SU-DHL-6 (cell line): Measurements from ENCODE around the gene CARD14.

Experiments
- H2AFZ ChIP-seq: fragments of 200-600 bp; sonication (generic); 2 replicates; pipeline ENCODE4 v1.6.1; 2014; ENCODE audit warnings: low read depth, mild to moderate bottlenecking, moderate library complexity, mixed read lengths, antibody characterized with exemption, low read length; ENCODE audit not compliant: severe bottlenecking
- H3F3A ChIP-seq: fragments of 200-600 bp; shearing (Covaris generic); 2 replicates; pipeline ENCODE4 v1.6.0; 2016; ENCODE audit warnings: antibody characterized with exemption, mild to moderate bottlenecking; ENCODE audit not compliant: insufficient read depth
- H3K27ac ChIP-seq: fragments of 200-600 bp; sonication (generic); 2 replicates; pipeline ENCODE4 v1.5.1; 2016; ENCODE audit warnings: low read depth, mild to moderate bottlenecking, low read length, moderate library complexity, mixed read lengths
- H3K27me3 ChIP-seq: fragments of 200-600 bp; sonication (generic), shearing (Covaris generic); 2 replicates; pipeline ENCODE4 v1.6.0; 2014; ENCODE audit warnings: mild to moderate bottlenecking, low read length
- H3K36me3 ChIP-seq: fragments of 200-600 bp; sonication (generic); 2 replicates; pipeline ENCODE4 v1.6.1; 2014; ENCODE audit warnings: mild to moderate bottlenecking, low read length, mixed read lengths
- H3K4me2 ChIP-seq: fragments of 300-600, 200-600 bp; shearing (Covaris generic), sonication (generic); 2 replicates; pipeline ENCODE4 v1.6.0; 2014; ENCODE audit warnings: low read length, low read depth, mild to moderate bottlenecking; ENCODE audit not compliant: poor library complexity, severe bottlenecking
- H3K4me3 ChIP-seq: fragments of 200-600 bp; sonication (generic); 2 replicates; pipeline ENCODE4 v1.5.1; 2014; ENCODE audit warnings: antibody characterized with exemption, low read length, mild to moderate bottlenecking, mixed read lengths; ENCODE audit not compliant: insufficient read depth, poor library complexity, severe bottlenecking
- H3K79me2 ChIP-seq: fragments of 200-600 bp; sonication (generic); 2 replicates; pipeline ENCODE4 v1.6.1; 2014; ENCODE audit warnings: mild to moderate bottlenecking, low read length, moderate library complexity; ENCODE audit not compliant: insufficient read depth
- H3K9ac ChIP-seq: fragments of 200-600 bp; sonication (generic); 2 replicates; pipeline ENCODE4 v1.7.0; 2014; ENCODE audit warnings: mild to moderate bottlenecking, low read length
- H3K9me2 ChIP-seq: fragments of 200-600 bp; sonication (generic); replicated peaks from 2 replicates; pipeline ENCODE4 v1.6.1; 2014; ENCODE audit warnings: low read length; ENCODE audit not compliant: insufficient read depth
- H3K9me3 ChIP-seq: fragments of 200-600 bp; sonication (generic); 2 replicates; pipeline ENCODE4 v1.6.1; 2014; ENCODE audit warnings: low read length, mixed read lengths; ENCODE audit not compliant: insufficient read depth
- H4K20me1 ChIP-seq: fragments of 200-600 bp; sonication (generic); 2 replicates; pipeline ENCODE4 v1.6.1; 2014; ENCODE audit warnings: low read depth, mild to moderate bottlenecking, antibody characterized with exemption, low read length, moderate library complexity, mixed read lengths
- CTCF ChIP-seq: fragments of 200-600 bp; sonication (generic); IDR thresholded peaks from one replicate; pipeline ENCODE4 v1.5.1; 2017; ENCODE audit warnings: antibody characterized with exemption, mild to moderate bottlenecking, low read length, moderate library complexity; ENCODE audit not compliant: insufficient read depth, poor library complexity, severe bottlenecking
- EZH2phosphoT487 ChIP-seq: fragments of 200-600 bp; sonication (generic), shearing (Covaris generic); conservative IDR thresholded peaks from 2 replicates; pipeline ENCODE4 v1.6.1; 2018; ENCODE audit warnings: mild to moderate bottlenecking, antibody characterized with exemption, low read length, moderate library complexity, mixed read lengths

CARD14 gene

DNA sequence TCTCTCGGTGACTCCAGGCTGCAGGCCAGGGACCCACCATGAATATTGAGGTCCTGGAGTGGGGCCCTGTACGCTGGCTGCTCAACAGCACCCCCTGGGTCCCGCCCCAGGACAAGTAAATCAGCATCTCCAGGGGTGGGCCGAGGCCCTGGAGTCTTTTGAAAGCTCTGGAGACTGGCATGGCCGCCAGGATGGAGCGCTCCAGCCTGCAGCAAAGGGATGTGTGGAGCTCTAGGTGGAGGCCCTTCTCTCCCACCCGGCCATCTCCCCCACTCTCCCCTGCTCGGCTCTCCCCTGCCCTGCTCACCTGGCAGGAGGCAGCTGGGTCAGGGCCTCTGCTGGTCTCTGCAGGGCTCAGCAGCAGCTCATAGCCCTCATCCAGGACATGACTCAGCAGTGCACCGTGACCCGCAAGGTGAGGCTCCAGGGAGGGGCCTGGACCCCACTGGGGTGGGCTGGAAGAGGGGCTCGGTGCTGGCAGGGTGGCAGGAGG, 33.7 kb downstream of the CARD14 start:
- Histone ChIP-seq H3K4me2 (no peak overlapping the region), H3K9ac (no peak overlapping the region), H3K4me3 (no peak overlapping the region), H3K9me2 (no peaks in the 10 kb centered on the region), H3K36me3 (no peaks in the 10 kb centered on the region), H4K20me1 (no peaks in the 10 kb centered on the region), H3K27ac (no peak overlapping the region), H2AFZ (no peak overlapping the region), H3K27me3 (no peaks in the 10 kb centered on the region), H3K9me3 (no peaks in the 10 kb centered on the region), H3K79me2 (no peaks in the 10 kb centered on the region), H3F3A (no peaks in the 10 kb centered on the region)
- TF ChIP-seq EZH2phosphoT487: no peak
- TF ChIP-seq CTCF: no peak

DNA sequence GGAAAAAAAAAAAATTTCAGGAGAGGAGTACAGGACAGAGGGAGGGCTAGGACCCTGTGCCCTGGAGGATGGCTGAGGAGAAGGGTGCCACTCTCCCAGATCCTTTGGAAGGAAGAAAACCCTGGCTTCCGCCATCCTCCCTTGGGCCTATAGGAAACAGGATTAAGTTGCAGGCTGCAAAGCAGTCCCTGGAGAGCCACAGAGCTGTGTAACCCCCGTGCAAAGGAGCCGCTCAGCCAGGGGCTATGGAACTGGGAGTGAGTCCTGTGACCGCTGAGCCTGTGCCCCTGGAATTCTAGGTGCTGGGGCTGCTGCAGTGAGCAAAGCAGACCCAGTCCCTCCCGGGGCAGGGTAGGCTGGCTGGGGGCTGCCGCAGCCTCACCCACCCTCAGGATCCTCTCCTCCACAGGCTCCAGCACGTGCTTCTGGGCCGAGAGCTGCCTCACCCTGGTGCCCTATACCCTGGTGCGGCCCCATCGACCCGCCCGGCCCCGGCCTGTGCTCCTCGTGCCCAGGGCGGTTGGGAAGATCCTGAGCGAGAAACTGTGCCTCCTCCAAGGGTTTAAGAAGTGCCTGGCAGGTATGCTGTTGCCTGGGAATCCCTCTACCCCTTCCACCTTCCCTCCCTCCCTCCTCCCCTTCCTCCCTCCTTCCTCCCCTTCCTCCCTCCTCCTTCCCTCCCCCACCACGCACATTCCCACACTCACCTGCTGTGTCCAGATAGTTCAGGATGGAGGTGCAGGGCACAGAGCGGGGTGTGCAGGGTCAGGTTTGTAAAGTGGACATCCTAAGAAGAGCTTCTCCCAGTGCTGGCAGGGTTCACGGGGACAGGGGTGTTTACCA, 35.0 kb downstream of the CARD14 start:
- no peaks in the 10 kb centered on the region for H3K27me3 ChIP-seq
- no peak overlapping the region for H3K27ac ChIP-seq
- H3K9me3 ChIP-seq: no peaks in the 10 kb centered on the region
- no peak overlapping the region for H3K4me3 ChIP-seq
- H2AFZ ChIP-seq: no peak overlapping the region
- H3K36me3 ChIP-seq: no peaks in the 10 kb centered on the region
- H4K20me1 ChIP-seq: no peaks in the 10 kb centered on the region
- H3K9me2 ChIP-seq: no peaks in the 10 kb centered on the region
- H3K9ac ChIP-seq: no peak overlapping the region
- TF ChIP-seq CTCF (no peak), EZH2phosphoT487 (no peak)
- no peaks in the 10 kb centered on the region for H3K79me2 ChIP-seq
- no peaks in the 10 kb centered on the region for H3F3A ChIP-seq
- no peak overlapping the region for H3K4me2 ChIP-seq

DNA sequence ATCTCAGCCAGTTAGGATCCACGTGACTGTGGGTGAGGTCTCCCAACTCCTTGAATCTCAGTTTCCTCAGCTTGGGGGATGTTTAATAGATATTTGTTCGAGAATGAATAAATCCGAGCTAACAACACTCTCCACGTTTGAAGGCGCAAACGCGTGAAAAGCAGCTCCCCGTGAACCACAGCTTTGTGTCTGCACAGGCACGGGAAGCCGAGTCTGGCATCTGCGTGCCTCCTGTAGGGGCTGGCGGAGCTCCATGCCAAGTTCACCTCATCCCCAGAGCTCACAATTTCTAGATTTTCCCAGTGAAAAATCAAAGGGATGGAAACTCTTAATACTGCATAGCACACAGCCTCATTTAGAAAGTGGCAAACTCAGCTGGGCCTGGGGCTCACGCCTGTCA, 36.0 kb downstream of the CARD14 start:
- no peaks in the 10 kb centered on the region for H3K9me3 ChIP-seq
- no peaks in the 10 kb centered on the region for H3F3A ChIP-seq
- H3K36me3 ChIP-seq: no peaks in the 10 kb centered on the region
- H3K27me3 ChIP-seq: no peaks in the 10 kb centered on the region
- H4K20me1 ChIP-seq: no peaks in the 10 kb centered on the region
- H3K27ac ChIP-seq: no peak overlapping the region
- no peak overlapping the region for H3K9ac ChIP-seq
- TF ChIP-seq CTCF (no peak), EZH2phosphoT487 (no peak)
- H2AFZ ChIP-seq: no peak overlapping the region
- no peak overlapping the region for H3K4me2 ChIP-seq
- no peak overlapping the region for H3K4me3 ChIP-seq
- H3K79me2 ChIP-seq: no peaks in the 10 kb centered on the region
- H3K9me2 ChIP-seq: no peaks in the 10 kb centered on the region
